GM21619 (cell line): ENCODE measurements around the gene STAT3.
"Not testable (repeated sequence)": the region's sequence is repeated elsewhere in the genome, so short reads cannot be mapped to it uniquely, and the experiment has no call there.

ENCODE experiments used
- ATAC-seq: cut with Tn5 transposase; IDR thresholded peaks from one replicate; pipeline ENCODE4 v1.9.1; 2021; ENCODE audit not compliant: unreplicated experiment

Gene STAT3

GRCh38 chr17:42386777-42387657, 1.2 kb downstream of the STAT3 start:
- no peak for ATAC-seq

- ATAC-seq = no peak
Measured at GRCh38 chr17:42381898-42382297, 6.3 kb downstream of the STAT3 start.

- no peak for ATAC-seq
Measured at GRCh38 chr17:42380935-42381334, 7.3 kb downstream of the STAT3 start.

GRCh38 chr17:42378959-42379594, 9.2 kb downstream of the STAT3 start:
- no peak for ATAC-seq

GRCh38 chr17:42378359-42378958, 9.8 kb downstream of the STAT3 start:
- ATAC-seq = no peak

- no peak for ATAC-seq
Measured at GRCh38 chr17:42373896-42374295, 14.3 kb downstream of the STAT3 start.

GRCh38 chr17:42372142-42372541, 16.1 kb downstream of the STAT3 start:
- no peak for ATAC-seq

GRCh38 chr17:42368797-42369561, 19.3 kb downstream of the STAT3 start:
- ATAC-seq = not testable (repeated sequence)

- not testable (repeated sequence) for ATAC-seq
Measured at GRCh38 chr17:42368310-42368709, 19.9 kb downstream of the STAT3 start.

- not testable (repeated sequence) for ATAC-seq
Measured at GRCh38 chr17:42366176-42367023, 21.8 kb downstream of the STAT3 start.

GRCh38 chr17:42365136-42365535, 23.1 kb downstream of the STAT3 start:
- no peak for ATAC-seq

- ATAC-seq = no peak
Measured at GRCh38 chr17:42363767-42364585, 24.3 kb downstream of the STAT3 start.

- ATAC-seq = no peak
Measured at GRCh38 chr17:42363231-42363630, 25.0 kb downstream of the STAT3 start.

- no peak for ATAC-seq
Measured at GRCh38 chr17:42362245-42362961, 25.8 kb downstream of the STAT3 start.

- no peak for ATAC-seq
Measured at GRCh38 chr17:42361781-42362186, 26.5 kb downstream of the STAT3 start.

- not testable (repeated sequence) for ATAC-seq
Measured at GRCh38 chr17:42360388-42360787, 27.9 kb downstream of the STAT3 start.

GRCh38 chr17:42359133-42359532, 29.1 kb downstream of the STAT3 start:
- no peak for ATAC-seq

GRCh38 chr17:42358434-42358833, 29.8 kb downstream of the STAT3 start:
- ATAC-seq = no peak
